Measurements from ENCODE around the gene DTL. TPM values are rescaled to one million over a fixed set of nuclear protein-coding genes. Genes with fewer than 3 reads are reported as not detected.

The DTL gene
- polyA plus RNA-seq, 4 donors: 0.67 to 8.9 (median 2.6) TPM

DNA sequence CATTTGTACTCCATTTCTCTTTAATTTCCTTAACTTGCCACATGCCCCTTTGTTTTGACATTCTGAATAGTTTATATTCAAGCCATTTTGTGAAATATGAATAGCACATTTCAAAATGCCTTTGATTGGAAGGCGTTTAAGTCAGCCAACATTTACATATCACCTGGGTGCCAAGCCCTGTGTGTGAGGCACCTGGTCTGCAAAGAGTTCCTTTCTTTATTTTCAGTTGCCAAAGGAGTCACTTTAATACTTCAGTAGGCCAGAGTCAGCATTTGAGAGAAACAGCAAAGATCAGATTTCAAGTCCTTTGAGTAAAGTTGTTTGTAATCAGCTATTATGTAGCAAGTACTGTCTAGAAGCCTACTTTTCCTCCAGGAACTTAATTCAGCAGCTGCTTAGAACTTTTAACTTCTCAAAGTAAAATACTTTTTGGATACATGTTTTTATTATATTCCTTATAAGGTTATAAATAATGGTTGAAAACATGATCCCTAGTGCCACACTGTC is 70.8 kb downstream of the DTL start:
- H3K4me3 ChIP-seq (ENCODE audit: low read depth in 1 of 3, low read length in 3 of 3): no peak overlapping the region
- peaks cover 13 to 37% (median 14%) of the 10 kb centered on the region in 3 donors for H3K4me1 ChIP-seq (ENCODE audit: control insufficient read depth in 3 of 3, insufficient read depth in 2 of 3, low read depth in 1 of 3, low read length in 2 of 3)
- H3K27me3 ChIP-seq (ENCODE audit: control insufficient read depth in 3 of 3, insufficient read depth in 3 of 3, low read length in 3 of 3): no peaks in the 10 kb centered on the region
- no peaks in the 10 kb centered on the region for H3K36me3 ChIP-seq (ENCODE audit: control insufficient read depth in 3 of 3, insufficient read depth in 2 of 3, low read depth in 1 of 3, low read length in 3 of 3)
- FAIRE-seq (no peak), DNase-seq (no peak)
- H3K27ac ChIP-seq (ENCODE audit: low read depth in 1 of 3, low read length in 2 of 3): peak overlapping the region in 1 of 3 donors; percentile 40
- WGBS, 3 donors: 37 to 64% (median 60%) methylated on average over 1 of the region's 1 CpG
- no peaks in the 10 kb centered on the region for H3K9me3 ChIP-seq (ENCODE audit: control insufficient read depth in 2 of 2, insufficient read depth in 1 of 2, low read depth in 1 of 2, low read length in 1 of 2)

DNA sequence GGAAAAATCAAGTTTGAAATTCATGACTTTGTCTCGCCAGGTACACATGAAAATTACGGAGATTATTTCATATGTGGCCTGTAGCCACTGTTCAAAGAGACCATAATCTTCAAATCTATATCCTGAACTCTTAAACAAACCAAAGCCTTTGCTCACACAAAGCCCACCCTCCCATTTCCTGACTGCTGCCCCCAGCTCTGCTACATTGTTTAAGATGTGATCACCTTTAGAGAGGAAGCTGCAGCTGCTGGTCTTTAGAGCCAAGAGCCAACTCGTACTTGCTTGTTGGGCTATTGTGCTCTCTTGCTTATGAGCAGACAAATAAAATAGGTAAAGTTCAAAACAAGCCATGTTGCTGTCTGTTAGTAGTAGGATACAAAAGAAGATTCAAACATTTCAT is 71.9 kb downstream of the DTL start:
- Histone ChIP-seq H3K4me3 (ENCODE audit: low read depth in 1 of 3, low read length in 3 of 3) (no peak overlapping the region), H3K36me3 (ENCODE audit: control insufficient read depth in 3 of 3, insufficient read depth in 2 of 3, low read depth in 1 of 3, low read length in 3 of 3) (no peaks in the 10 kb centered on the region), H3K27me3 (ENCODE audit: control insufficient read depth in 3 of 3, insufficient read depth in 3 of 3, low read length in 3 of 3) (no peaks in the 10 kb centered on the region), H3K27ac (ENCODE audit: low read depth in 1 of 3, low read length in 2 of 3) (no peak overlapping the region), H3K9me3 (ENCODE audit: control insufficient read depth in 2 of 2, insufficient read depth in 1 of 2, low read depth in 1 of 2, low read length in 1 of 2) (no peaks in the 10 kb centered on the region), H3K4me1 (ENCODE audit: control insufficient read depth in 3 of 3, insufficient read depth in 2 of 3, low read depth in 1 of 3, low read length in 2 of 3) (peaks cover 13 to 37% (median 14%) of the 10 kb centered on the region in 3 donors)
- WGBS, 3 donors: 74 to 75% (median 74%) methylated on average over 3 of the region's 3 CpGs
- no peak for DNase-seq
- FAIRE-seq: no peak

DNA sequence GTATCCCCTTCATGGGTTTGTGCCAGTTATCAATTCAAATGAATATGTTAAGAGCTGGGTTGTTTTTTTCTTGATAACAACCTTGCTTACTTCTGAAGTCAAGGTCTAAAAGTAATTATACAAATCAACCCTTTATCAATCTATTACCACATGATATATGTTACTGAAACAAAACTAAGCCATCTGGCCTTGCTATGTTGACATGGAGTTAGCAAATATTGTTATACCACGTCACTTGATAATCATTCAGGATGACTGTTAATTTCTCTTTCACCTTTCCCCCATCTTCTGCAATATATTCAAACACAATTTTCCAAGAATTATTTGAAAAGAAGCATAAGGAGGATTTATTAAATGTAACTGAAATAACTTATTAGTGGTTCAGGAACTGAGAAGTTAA is 72.6 kb downstream of the DTL start:
- DNase-seq (peak; percentile 44 to 76), FAIRE-seq (no peak)
- 11 to 56% (median 32%) methylated on average over 1 of the region's 1 CpG for WGBS, 3 donors
- Histone ChIP-seq H3K4me1 (ENCODE audit: control insufficient read depth in 3 of 3, insufficient read depth in 2 of 3, low read depth in 1 of 3, low read length in 2 of 3) (peaks cover 13 to 38% (median 14%) of the 10 kb centered on the region in 3 donors), H3K36me3 (ENCODE audit: control insufficient read depth in 3 of 3, insufficient read depth in 2 of 3, low read depth in 1 of 3, low read length in 3 of 3) (no peaks in the 10 kb centered on the region), H3K9me3 (ENCODE audit: control insufficient read depth in 2 of 2, insufficient read depth in 1 of 2, low read depth in 1 of 2, low read length in 1 of 2) (no peaks in the 10 kb centered on the region), H3K27me3 (ENCODE audit: control insufficient read depth in 3 of 3, insufficient read depth in 3 of 3, low read length in 3 of 3) (no peaks in the 10 kb centered on the region), H3K27ac (ENCODE audit: low read depth in 1 of 3, low read length in 2 of 3) (peak overlapping the region; percentile 17 to 60 (median 32)), H3K4me3 (ENCODE audit: low read depth in 1 of 3, low read length in 3 of 3) (no peak overlapping the region)

DNA sequence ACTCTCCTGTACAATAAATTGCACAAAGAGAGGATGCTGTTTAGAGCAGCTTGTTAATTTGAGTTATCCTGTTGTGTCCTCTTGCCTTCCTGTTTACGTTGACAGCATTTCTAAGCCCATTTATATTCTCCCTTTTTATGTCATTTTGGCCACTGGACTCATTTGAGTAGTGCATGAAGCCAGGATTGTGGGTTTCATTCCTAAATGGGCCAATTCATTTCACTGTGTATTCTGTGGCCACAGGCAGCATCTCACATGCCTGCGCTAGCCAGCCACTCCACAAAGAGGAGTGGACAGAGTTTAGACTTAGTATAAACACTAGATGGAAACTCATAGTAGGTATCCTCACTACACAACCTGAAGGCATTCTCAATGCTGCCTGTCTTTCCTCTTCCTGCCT is 73.4 kb downstream of the DTL start:
- Histone ChIP-seq H3K27me3 (ENCODE audit: control insufficient read depth in 3 of 3, insufficient read depth in 3 of 3, low read length in 3 of 3) (no peaks in the 10 kb centered on the region), H3K36me3 (ENCODE audit: control insufficient read depth in 3 of 3, insufficient read depth in 2 of 3, low read depth in 1 of 3, low read length in 3 of 3) (no peaks in the 10 kb centered on the region), H3K9me3 (ENCODE audit: control insufficient read depth in 2 of 2, insufficient read depth in 1 of 2, low read depth in 1 of 2, low read length in 1 of 2) (no peaks in the 10 kb centered on the region), H3K27ac (ENCODE audit: low read depth in 1 of 3, low read length in 2 of 3) (no peak overlapping the region), H3K4me1 (ENCODE audit: control insufficient read depth in 3 of 3, insufficient read depth in 2 of 3, low read depth in 1 of 3, low read length in 2 of 3) (peaks cover 13 to 46% (median 14%) of the 10 kb centered on the region in 3 donors), H3K4me3 (ENCODE audit: low read depth in 1 of 3, low read length in 3 of 3) (no peak overlapping the region)
- no peak for DNase-seq
- 78 to 100% (median 86%) methylated on average over 2 of the region's 2 CpGs for WGBS, 3 donors
- FAIRE-seq: no peak

DNA sequence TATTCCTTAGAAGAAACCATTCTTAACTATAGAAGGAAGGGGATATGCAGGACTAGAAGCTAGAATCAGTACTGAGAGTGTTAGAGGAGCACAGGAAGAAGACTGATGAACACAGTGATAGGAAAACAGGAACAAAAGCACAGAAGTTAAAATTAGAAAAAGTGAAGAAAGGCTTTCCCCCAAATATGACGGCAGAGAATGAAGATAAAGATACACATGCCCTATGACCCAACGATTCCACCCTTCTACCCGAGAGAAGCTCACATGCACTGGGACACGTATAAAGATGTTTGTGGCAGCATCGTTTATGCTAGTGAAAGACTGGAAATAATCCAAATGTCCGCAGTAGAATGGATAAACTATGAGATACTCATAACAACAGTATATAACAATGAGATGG is 74.2 kb downstream of the DTL start:
- 63 to 89% (median 82%) methylated on average over 6 of the region's 6 CpGs for WGBS, 3 donors

DNA sequence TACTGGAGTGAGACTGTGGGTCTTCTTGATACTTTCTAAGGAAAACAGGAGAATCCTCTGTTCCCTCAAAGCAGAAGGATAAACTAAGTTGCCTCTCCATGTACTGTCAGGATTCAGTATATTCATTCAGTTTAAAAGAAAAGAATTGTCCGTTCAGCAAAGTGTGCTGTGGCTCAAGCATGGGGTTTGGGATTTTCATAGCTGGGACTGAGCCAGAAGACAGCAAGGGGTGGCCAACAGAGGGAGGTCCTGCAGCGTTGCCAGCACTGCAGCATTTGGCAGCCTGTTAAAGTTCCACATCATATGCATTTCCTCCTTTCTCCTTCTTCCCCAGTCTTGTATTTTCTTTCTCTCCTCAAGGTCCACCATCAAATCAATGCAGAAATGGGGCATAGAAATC is 75.1 kb downstream of the DTL start:
- Histone ChIP-seq H3K27me3 (ENCODE audit: control insufficient read depth in 3 of 3, insufficient read depth in 3 of 3, low read length in 3 of 3) (no peaks in the 10 kb centered on the region), H3K27ac (ENCODE audit: low read depth in 1 of 3, low read length in 2 of 3) (no peak overlapping the region), H3K4me3 (ENCODE audit: low read depth in 1 of 3, low read length in 3 of 3) (no peak overlapping the region), H3K4me1 (ENCODE audit: control insufficient read depth in 3 of 3, insufficient read depth in 2 of 3, low read depth in 1 of 3, low read length in 2 of 3) (peaks cover 8 to 34% (median 10%) of the 10 kb centered on the region in 3 donors), H3K36me3 (ENCODE audit: control insufficient read depth in 3 of 3, insufficient read depth in 2 of 3, low read depth in 1 of 3, low read length in 3 of 3) (no peaks in the 10 kb centered on the region), H3K9me3 (ENCODE audit: control insufficient read depth in 2 of 2, insufficient read depth in 1 of 2, low read depth in 1 of 2, low read length in 1 of 2) (no peaks in the 10 kb centered on the region)
- WGBS, 3 donors: 44 to 77% (median 72%) methylated on average over 2 of the region's 2 CpGs
- no peak for DNase-seq
- FAIRE-seq: no peak

More for the DNA sequence above, 74.2 kb downstream of the DTL start:
- Histone ChIP-seq H3K4me1 (ENCODE audit: control insufficient read depth in 3 of 3, insufficient read depth in 2 of 3, low read depth in 1 of 3, low read length in 2 of 3) (peaks cover 13 to 43% (median 14%) of the 10 kb centered on the region in 3 donors), H3K9me3 (ENCODE audit: control insufficient read depth in 2 of 2, insufficient read depth in 1 of 2, low read depth in 1 of 2, low read length in 1 of 2) (no peaks in the 10 kb centered on the region), H3K27ac (ENCODE audit: low read depth in 1 of 3, low read length in 2 of 3) (no peak overlapping the region), H3K36me3 (ENCODE audit: control insufficient read depth in 3 of 3, insufficient read depth in 2 of 3, low read depth in 1 of 3, low read length in 3 of 3) (no peaks in the 10 kb centered on the region), H3K27me3 (ENCODE audit: control insufficient read depth in 3 of 3, insufficient read depth in 3 of 3, low read length in 3 of 3) (no peaks in the 10 kb centered on the region), H3K4me3 (ENCODE audit: low read depth in 1 of 3, low read length in 3 of 3) (no peak overlapping the region)
- DNase-seq: no peak
- FAIRE-seq: no peak

DNA sequence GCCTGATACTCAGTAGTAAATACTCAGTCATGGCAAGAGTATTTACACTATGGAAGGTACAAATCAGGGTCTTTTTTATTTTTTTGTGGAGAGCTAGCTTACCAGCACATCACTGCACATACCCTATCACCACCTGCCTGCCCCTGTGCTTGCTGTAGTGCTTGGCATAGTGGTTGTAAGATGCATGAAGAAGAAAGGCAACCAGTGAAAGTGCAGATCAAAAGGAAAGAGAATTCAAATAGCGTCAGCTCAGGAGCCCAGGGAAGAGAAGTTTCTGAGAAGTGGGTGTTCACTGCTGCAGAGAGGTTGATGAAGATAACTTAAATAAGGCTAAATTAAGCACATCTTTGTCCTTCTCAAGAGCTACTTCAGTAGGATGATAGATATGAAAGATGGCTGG is 76.0 kb downstream of the DTL start:
- H3K9me3 ChIP-seq (ENCODE audit: control insufficient read depth in 2 of 2, insufficient read depth in 1 of 2, low read depth in 1 of 2, low read length in 1 of 2): no peaks in the 10 kb centered on the region
- H3K27me3 ChIP-seq (ENCODE audit: control insufficient read depth in 3 of 3, insufficient read depth in 3 of 3, low read length in 3 of 3): no peaks in the 10 kb centered on the region
- peaks cover 8 to 26% (median 10%) of the 10 kb centered on the region in 3 donors for H3K4me1 ChIP-seq (ENCODE audit: control insufficient read depth in 3 of 3, insufficient read depth in 2 of 3, low read depth in 1 of 3, low read length in 2 of 3)
- H3K27ac ChIP-seq (ENCODE audit: low read depth in 1 of 3, low read length in 2 of 3): no peak overlapping the region
- FAIRE-seq: no peak
- DNase-seq: no peak
- 88 to 100% (median 95%) methylated on average over 1 of the region's 1 CpG for WGBS, 3 donors
- H3K4me3 ChIP-seq (ENCODE audit: low read depth in 1 of 3, low read length in 3 of 3): no peak overlapping the region
- no peaks in the 10 kb centered on the region for H3K36me3 ChIP-seq (ENCODE audit: control insufficient read depth in 3 of 3, insufficient read depth in 2 of 3, low read depth in 1 of 3, low read length in 3 of 3)

DNA sequence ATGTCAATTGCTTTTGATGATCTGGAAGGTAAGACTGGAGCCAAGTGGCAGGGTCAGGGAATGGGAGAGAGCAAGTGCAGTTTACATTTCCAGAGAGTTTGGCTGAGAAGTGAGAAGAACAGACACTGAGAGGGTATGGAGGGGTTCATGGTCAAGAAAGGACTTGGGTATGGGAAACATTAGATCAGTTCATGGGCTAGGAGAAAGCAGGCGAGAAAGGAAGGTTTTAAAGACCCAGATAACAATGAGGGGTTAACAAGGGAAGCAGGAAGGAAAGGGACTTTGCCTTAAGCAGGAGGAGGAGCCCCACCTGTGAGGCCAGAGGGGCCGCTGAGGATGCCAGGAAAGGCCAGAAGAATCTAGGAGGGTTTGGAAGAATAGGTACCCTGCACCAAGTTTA is 78.2 kb downstream of the DTL start:
- whole genome bisulfite sequencing, 3 donors: 55 to 78% (median 69%) methylated on average over 2 of the region's 2 CpGs
- Histone ChIP-seq H3K4me1 (ENCODE audit: control insufficient read depth in 3 of 3, insufficient read depth in 2 of 3, low read depth in 1 of 3, low read length in 2 of 3) (peaks cover under 1 to 15% (median 4%) of the 10 kb centered on the region in 3 donors), H3K36me3 (ENCODE audit: control insufficient read depth in 3 of 3, insufficient read depth in 2 of 3, low read depth in 1 of 3, low read length in 3 of 3) (no peaks in the 10 kb centered on the region), H3K27ac (ENCODE audit: low read depth in 1 of 3, low read length in 2 of 3) (no peak overlapping the region), H3K9me3 (ENCODE audit: control insufficient read depth in 2 of 2, insufficient read depth in 1 of 2, low read depth in 1 of 2, low read length in 1 of 2) (no peaks in the 10 kb centered on the region), H3K27me3 (ENCODE audit: control insufficient read depth in 3 of 3, insufficient read depth in 3 of 3, low read length in 3 of 3) (no peaks in the 10 kb centered on the region), H3K4me3 (ENCODE audit: low read depth in 1 of 3, low read length in 3 of 3) (no peak overlapping the region)
- FAIRE-seq (no peak), DNase-seq (peak in 1 of 2 donors; percentile 60)
